HepG2 (cell line): ENCODE results near the gene TRPM1. TPM values are rescaled to one million over a fixed set of nuclear protein-coding genes. Genes with fewer than 3 reads are reported as not detected.

Source experiments
- CENPX ChIP-seq: sonication (generic); formaldehyde crosslinking; IDR thresholded peaks from 2 replicates; pipeline ENCODE4 v1.9.0; 2021; ENCODE audit warnings: mild to moderate bottlenecking, missing genetic modification reagents, moderate library complexity
- ETV6 ChIP-seq: sonication (generic); formaldehyde crosslinking; conservative IDR thresholded peaks from 2 replicates; pipeline ENCODE4 v1.4.0; 2020; ENCODE audit warnings: missing genetic modification reagents
- MTA1 ChIP-seq: sonication (generic); formaldehyde crosslinking; IDR thresholded peaks from 2 replicates; pipeline ENCODE4 v1.4.0; 2020; ENCODE audit warnings: missing genetic modification reagents, mild to moderate bottlenecking, borderline replicate concordance
- NFE2L1 ChIP-seq: sonication (generic); formaldehyde crosslinking; IDR thresholded peaks from 2 replicates; pipeline ENCODE4 v1.4.0; 2020; ENCODE audit warnings: missing genetic modification reagents, mild to moderate bottlenecking, borderline replicate concordance
- ONECUT2 ChIP-seq: sonication (generic); formaldehyde crosslinking; IDR thresholded peaks from 2 replicates; pipeline ENCODE4 v1.4.0; 2020; ENCODE audit warnings: missing genetic modification reagents
- SNAPC5 ChIP-seq: sonication (generic); formaldehyde crosslinking; IDR thresholded peaks from 2 replicates; pipeline ENCODE4 v1.8.1; 2023; ENCODE audit warnings: mild to moderate bottlenecking, missing genetic modification reagents, borderline replicate concordance
- THAP11 ChIP-seq: IDR thresholded peaks from 2 replicates; pipeline ENCODE4 v1.6.1; 2016; ENCODE audit warnings: missing biosample characterization, missing genetic modification reagents
- YEATS4 ChIP-seq: sonication (generic); formaldehyde crosslinking; IDR thresholded peaks from 2 replicates; pipeline ENCODE4 v1.4.0; 2020; ENCODE audit warnings: missing genetic modification reagents, borderline replicate concordance
- ZBTB34 ChIP-seq: sonication (generic); formaldehyde crosslinking; IDR thresholded peaks from 2 replicates; pipeline ENCODE4 v1.8.0; 2022; ENCODE audit warnings: mild to moderate bottlenecking, missing genetic modification reagents
- ZNF570 ChIP-seq: sonication (generic); formaldehyde crosslinking; IDR thresholded peaks from 2 replicates; pipeline ENCODE4 v1.4.0; 2020; ENCODE audit warnings: mild to moderate bottlenecking, missing genetic modification reagents, borderline replicate concordance
- ZNF75D ChIP-seq: sonication (generic); formaldehyde crosslinking; IDR thresholded peaks from 2 replicates; pipeline ENCODE4 v1.8.1; 2023; ENCODE audit warnings: missing genetic modification reagents, mild to moderate bottlenecking, borderline replicate concordance
- ZNF879 ChIP-seq: sonication (generic); formaldehyde crosslinking; IDR thresholded peaks from 2 replicates; pipeline ENCODE4 v1.8.1; 2023; ENCODE audit warnings: missing genetic modification reagents
- ZSCAN30 ChIP-seq: sonication (generic); formaldehyde crosslinking; IDR thresholded peaks from 2 replicates; pipeline ENCODE4 v1.5.0; 2020; ENCODE audit warnings: mild to moderate bottlenecking, missing genetic modification reagents
- polyA plus RNA-seq, 8 experiments: library from polyadenylated mRNA; depleted of rRNA in 3 of 8; stranded (reverse) in 7 of 8; unstranded in 1 of 8; fragments of >200 nt; fragmentation: Illumina TruSeq in 4 of 8; extraction: Trizol in 4 of 8; gene quantifications; 2 replicates each; pipeline versions ENCODE4 v1.2.1 to v1.2.3, GENCODE V29; 2011 to 2016; ENCODE audit warnings: low read depth in 4 of 8, missing spikeins in 1 of 8, mixed read lengths in 1 of 8; ENCODE audit not compliant: insufficient read depth in 1 of 8
- total RNA-seq, 5 experiments: library from RNA; depleted of rRNA; stranded (reverse); fragments of >200 nt; fragmentation: Illumina TruSeq; extraction: Trizol; gene quantifications; 2 replicates each; pipeline ENCODE4 v1.2.3, GENCODE V29; 2016; ENCODE audit warnings: low read depth in 1 of 5

TRPM1 gene
- total and polyA plus RNA-seq, 2 of the 13 experiments (the other 11 are each of a cell fraction or from before 2014, with no cell fraction given) = not detected

- no peak for TF ChIP-seq ZNF75D (CRISPR knock-in tag)
- TF ChIP-seq ONECUT2 (CRISPR knock-in tag) = no peak
- TF ChIP-seq ZNF879 (CRISPR knock-in tag) = no peak
- TF ChIP-seq NFE2L1 (CRISPR knock-in tag) = no peak
- TF ChIP-seq MTA1 (CRISPR knock-in tag) = peak; percentile 79; the same call in 1 of the 2 replicates
- TF ChIP-seq SNAPC5 (CRISPR knock-in tag) = no peak
- TF ChIP-seq CENPX = no peak
- no peak for TF ChIP-seq YEATS4
- no peak for TF ChIP-seq ZNF570 (CRISPR knock-in tag)
- no peak for TF ChIP-seq ETV6 (CRISPR knock-in tag)
- TF ChIP-seq ZSCAN30 = no peak
- TF ChIP-seq THAP11 (CRISPR knock-in tag) = no peak
- TF ChIP-seq ZBTB34 (CRISPR knock-in tag) = no peak
Observed at GRCh38 chr15:31089368-31090047, 12.0 kb downstream of the TRPM1 start (continued).
